Superior temporal gyrus (tissue), 1 donor: Measurements from ENCODE around the gene APCDD1.
"Not testable (repeated sequence)": the region's sequence is repeated elsewhere in the genome, so short reads cannot be mapped to it uniquely, and the experiment has no call there.

Experiments
- DNase-seq: peaks from one replicate; pipeline ENCODE4 v3.0.0-alpha.2; 2016; ENCODE audit errors: extremely low spot score

APCDD1 gene

DNA sequence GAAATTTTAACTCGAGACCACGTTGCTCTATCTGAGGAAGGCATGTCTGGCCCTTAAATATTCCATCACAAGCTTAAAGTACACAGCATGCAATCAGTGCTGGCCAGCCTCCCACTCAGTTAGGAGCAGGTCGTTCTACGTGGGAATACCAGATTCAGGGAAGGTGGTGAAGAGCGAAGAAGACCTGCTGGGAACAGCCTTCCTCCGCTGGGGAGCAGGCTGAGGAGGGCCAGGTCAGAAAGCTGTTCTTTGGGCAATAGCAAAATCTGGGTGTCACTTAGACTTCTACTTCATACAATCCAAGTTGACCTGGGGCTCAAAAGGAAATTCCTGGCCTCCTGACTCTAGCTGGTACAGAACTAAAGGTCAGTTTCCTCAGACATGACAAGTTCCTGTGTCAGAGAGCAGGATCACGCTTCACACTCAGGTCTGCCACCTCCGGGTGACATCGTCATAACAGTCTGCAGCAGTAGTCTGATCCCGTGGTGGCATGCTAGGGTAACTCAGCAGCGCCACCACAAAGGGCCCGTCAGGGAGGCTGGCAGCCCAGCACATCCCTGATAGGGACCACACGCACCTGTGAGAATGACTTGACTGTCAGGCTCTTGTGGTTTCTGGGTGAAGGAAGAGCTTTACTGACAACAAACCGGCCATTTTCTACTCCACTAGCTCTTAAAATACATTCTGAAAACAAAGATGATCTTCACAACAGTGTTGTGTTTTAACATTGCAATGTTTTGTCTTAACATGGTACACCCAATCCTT is 36.1 kb downstream of the APCDD1 start:
- peak; percentile 67 for DNase-seq

DNA sequence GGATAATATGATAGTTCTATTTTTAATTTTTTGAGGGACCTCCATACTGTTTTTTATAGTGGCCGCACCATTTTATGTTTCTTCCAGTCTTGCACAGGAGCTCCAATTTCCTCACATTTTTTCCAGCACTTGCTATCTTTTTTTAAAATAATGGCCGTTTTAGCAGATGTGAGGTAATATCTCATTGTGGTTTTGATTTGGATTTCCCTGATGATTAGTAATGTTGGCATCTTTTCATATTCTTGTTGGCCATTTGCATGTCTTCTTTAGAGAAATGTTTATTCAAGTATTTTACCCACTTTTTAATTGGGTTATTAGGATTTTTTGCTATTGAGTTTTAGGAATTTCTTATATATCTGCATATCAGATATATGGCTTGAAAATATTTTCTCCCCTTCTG is 41.5 kb downstream of the APCDD1 start:
- DNase-seq, result no peak

DNA sequence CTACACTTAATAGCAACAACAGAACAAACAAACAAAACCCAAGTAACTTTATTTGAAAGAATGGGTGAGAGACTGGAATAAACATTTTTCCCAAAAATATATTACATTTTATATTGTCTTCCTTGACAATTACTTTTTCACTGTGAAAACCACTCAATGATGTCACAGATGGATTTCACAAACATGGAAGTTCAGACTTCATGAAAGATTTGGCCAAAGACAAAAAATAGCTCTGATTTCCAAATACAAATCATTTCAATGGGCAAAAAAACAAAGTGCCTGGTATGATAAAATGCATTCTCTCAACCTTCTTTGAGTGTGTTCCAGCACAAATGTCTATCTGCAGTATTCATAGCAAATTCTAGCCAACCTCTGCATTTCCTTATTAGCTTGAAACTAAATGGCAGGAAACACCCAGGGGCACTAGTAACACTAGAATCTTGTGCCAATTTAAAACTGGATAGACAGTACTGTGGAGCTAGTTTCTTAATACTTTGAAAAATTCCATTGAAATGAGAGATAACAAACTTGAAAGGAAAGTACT is 42.8 kb downstream of the APCDD1 start:
- DNase-seq, result no peak

DNA sequence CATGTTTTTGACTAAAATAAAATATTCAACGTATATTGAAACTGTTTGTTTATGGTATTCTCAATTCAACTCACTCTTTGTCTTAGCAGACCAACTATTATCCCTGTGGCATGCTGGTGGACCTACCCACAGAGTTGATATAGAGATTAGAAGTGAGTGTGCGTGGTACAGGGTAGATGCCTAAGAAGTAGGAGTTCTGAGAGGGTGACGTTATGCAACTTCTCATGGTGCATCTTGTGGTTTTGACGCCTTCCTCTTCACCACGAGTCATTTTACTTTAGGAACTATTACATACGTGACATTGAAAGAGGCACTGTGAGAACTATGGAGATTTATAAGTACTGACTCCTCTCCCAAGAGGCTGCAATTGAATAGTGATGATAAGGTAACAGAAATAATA is 44.8 kb downstream of the APCDD1 start:
- DNase-seq, result no peak

DNA sequence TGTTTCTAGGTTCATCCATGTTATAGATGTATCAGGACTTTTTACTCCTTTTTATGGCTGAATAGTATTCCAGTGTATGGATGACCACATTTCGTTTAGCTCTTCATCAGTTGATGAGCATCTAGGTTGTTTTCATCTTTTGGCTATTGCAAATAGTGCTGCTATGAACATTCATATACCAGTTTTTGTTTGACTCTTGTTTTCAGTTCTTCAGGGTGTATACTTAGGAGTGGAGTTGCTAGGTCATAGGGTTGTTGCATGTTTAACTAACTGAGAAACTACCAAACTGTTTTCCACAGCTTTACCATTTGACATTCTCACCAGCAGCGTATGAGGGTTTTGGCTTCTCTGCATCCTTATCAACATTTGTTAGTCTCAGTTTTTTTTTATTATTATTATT is 45.6 kb downstream of the APCDD1 start:
- no peak for DNase-seq

DNA sequence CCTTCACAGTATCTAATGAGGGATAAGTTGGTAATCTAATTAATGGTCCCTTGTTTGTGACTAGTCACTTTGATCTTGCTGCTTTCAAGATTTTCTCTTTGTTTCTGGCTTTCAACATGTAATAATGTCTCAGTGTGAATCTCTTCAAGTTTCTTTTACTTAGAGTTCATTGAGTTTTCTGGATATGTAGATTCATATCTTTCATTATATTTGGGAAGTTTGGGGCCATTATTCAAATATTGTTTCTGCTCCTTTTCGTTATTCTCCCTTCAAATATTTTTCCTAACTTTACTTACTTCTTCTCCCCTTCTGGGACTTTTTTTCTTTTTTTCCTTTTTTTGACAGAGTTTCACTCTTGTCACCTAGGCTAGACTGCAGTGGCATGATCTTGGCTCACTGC is 50.3 kb downstream of the APCDD1 start:
- DNase-seq, result no peak

DNA sequence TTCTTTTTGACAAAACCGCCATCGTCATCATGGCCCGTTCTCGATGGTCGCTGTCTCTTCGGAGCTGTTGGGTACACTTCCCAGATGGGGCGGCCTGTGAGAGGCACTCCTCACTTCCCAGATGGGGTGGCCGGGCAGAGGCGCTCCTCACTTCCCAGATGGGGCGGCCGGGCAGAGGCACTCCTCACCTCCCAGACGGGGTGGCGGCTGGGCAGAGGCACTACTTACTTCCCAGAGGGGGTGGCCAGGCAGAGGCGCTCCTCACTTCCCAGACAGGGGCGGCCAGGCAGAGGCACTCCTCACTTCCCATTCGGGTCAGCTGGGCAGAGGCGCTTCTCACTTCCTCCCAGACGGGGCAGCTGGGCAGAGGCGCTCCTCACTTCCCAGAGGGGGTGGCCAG is 51.5 kb downstream of the APCDD1 start:
- not testable (repeated sequence) for DNase-seq

DNA sequence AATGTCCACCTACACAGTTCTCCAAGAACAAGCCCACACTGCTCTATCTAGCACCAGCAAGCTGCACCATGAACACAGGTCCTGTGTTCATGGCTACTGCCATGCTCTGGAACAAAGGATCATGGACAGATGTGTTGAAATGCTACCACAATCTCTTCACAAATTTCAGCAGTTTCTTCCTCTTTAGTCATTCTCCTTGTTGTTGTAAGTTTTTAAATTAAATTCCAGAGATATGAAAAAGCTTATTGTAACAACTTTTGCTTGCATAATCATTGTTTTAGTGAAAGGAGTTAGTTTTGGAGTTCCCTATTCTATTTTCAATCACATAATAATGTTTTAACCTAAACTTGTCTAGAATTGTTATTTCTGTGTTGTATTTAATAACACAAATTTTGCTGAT is 54.2 kb downstream of the APCDD1 start:
- DNase-seq, result no peak

DNA sequence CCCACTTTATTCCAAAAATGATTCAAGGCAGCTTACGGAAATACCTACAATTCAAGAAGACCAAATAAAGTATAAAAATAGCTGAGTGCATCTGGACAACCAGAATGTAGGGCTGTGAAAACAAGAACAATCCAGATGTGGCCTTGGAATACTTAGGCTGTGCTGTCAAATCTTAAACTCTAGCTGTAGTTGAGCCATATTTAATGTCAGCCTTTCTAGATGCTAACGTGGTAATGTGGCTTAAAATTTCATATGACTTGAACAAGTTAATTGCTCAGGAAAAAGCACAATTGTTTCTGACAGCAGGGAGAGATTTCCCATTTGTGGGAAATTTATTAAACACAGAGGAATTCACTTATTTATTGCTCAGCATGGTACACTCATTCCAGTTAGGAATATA is 56.8 kb downstream of the APCDD1 start:
- DNase-seq, result no peak

DNA sequence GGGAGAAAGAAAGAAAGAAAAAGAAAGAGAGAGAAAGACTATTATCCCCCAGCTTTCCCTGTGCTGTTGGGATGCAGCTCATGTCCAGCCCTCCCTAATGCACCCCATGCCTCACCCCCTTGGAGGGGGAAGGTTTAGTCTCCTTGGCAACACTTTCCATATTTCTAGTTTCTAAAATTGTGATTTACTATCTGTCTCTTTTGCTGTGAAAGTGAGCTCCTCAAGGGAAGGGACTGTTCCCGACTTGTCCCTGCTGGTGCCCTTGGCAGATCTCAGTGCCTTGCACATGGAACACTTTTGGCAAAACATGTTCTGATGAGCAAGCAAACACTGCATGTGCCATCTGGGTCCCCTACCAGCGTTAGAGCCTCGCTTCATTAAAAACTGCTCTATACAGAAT is 59.6 kb downstream of the APCDD1 start:
- peak; percentile 63 for DNase-seq

DNA sequence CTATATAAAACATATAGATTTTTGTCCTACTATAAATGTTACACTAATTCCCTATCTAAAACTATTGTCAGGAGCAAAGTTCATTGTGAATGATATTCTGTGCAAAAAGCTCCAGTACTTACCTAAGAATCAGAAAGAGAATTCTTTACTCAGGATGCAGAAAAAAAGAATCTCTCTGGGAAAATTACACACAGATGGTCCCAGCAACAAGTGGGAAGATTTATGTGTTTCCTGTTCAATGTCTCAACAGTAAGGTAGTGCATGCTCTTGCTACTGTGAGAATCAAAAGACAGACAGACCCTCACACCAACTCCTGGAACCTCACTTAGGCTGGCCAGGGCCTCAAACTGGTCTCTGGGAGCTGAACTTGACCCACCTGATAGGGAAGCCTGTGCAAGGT is 60.2 kb downstream of the APCDD1 start:
- no peak for DNase-seq

DNA sequence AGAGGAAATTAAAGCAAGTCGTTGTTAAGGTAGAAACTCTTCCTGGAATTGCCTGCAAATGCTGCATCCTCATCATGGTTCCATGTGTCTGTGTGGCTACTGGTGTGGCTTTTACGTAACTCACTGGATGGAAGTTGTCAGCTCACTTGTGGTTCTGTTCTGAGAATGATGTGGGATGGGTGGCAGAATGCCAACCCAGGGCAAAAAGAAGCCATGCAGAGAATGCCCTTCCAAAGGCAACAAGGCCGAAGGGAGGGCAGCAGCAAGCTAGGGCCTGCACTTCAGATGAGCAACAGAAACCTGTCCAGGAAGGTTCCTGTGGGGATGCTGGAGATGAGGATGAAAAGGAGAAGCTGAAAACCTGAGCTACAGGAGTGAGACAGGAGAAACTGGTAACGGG is 61.0 kb downstream of the APCDD1 start:
- no peak for DNase-seq

DNA sequence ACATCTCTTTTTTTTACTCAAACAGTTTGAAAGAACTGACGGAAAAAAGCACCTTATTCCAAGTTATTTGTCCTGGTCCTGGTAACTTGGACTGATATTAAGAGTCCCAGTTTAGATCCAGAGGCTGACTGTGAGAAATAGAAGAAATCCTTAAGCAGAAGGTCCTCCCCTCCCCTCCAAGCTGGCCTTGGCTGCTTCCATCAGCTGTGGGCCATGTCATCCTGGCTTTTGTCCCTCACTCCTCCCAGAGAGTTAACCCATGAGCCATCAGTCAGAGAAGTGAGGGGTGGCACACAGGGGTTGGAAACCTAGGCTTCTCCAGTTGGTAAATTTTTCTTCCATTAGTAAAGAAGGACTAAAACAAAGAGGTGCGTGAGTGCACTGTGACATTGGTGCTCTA is 61.6 kb downstream of the APCDD1 start:
- DNase-seq, result no peak

DNA sequence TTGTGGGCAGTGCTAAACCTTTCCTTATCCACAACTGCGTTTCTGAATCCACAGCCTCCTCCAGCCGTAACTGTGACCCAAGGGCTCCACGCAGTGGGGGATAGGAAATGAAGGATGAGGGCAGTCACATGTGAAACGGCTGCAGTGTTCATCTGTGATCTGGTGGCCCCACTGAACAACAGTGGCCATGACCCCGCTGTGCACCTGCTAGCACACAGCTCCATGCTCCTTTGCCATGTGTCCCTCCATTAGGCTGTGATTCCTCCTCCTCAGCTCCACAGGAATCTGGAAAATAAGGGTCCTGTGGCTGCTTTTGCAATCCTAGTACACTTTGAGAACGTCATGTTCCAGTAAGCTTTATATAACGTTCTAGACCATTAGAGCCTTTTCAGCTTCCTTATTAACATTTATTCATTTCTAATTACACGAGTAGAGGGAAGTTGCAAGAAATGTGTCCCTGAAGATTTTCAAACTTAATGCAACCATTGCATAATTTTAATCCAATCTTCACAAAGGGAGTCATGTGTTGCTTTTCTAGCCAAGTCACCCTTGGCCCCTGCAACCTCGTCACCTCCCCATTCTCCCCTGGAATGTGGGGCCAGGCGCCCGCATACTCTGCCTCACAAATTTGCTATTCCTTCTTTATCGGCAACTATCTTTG is 64.3 kb downstream of the APCDD1 start:
- DNase-seq, result peak; percentile 93

DNA sequence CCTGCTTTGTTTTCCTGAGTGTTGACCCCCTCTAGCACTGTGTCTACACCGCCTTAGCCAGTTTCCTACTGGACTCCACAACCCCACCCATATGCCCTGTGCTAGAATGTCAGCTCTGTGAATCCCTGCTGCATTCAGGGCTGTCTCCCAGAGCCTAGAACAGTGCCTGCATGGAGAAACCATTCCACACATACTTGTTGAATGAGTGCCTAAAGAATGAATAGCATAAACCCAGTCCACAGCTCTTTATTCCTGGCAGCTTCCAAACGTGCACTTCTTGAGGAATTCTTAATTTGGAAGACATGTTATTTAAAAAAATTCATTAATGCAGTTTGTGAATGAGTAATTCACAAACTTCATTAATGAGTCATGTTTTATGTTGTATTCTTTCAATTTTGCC is 64.9 kb downstream of the APCDD1 start:
- no peak for DNase-seq

DNA sequence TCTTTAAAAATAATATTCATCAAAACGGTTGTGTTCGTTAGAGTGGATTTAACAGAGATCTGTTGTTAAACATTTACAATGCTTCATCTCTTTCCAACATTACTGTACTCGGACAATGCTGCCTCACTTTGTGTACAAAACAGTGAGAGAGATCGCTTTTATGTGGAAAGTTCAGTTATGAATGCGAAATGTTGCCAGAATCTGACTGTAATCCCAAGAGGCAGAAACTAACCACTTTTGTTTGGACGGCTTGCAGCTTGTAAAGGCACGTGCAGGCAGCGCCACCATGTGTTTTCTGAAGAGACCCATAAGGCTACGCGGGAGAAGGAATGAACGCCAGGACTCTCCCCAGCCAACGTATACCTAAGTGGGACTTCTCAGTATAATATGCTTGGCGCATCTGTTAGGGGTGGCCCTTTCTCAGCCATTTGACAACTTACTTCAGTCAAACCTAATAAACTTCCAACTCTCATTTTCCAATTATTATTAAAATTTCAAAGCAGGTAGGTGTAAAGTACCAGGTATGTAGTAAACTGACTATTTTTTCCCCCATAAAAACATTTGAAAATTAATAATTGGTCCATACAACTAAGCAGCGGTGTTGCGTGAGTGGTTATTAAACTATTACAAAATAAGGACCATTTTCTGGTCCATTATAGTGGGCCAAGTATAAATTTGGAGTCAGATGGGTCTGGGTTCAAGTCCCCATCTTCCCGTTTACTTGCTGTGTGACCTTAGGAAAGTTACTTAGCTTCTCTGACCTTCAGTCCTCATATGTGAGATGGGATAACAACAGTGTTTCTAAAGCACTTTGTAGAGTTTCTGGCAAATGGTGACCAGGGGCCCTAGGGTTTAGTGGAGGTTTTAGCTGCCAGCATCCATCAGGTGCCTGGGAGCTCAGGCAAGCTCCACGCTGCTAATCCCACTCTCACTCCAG is 65.8 kb downstream of the APCDD1 start:
- DNase-seq, result peak; percentile 94

DNA sequence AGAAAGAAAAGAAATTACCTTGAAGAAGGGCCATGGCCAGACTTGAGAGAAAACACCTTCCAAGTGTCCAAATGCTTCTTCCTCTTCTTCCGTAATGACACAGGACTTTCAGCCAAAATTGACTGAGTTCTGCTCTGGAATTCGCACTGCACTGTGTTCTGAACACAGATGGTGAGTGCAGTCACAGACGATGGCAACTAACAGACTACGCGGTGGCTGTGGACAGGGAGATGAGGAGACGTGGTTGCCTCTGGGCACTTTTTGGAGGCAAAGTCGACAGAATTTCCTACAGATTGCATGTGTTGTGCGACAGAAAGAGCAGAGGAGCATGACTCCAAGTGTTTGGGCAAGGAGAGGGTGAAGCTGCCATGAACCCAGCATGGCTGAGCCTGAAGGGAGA is 67.1 kb downstream of the APCDD1 start:
- no peak for DNase-seq

DNA sequence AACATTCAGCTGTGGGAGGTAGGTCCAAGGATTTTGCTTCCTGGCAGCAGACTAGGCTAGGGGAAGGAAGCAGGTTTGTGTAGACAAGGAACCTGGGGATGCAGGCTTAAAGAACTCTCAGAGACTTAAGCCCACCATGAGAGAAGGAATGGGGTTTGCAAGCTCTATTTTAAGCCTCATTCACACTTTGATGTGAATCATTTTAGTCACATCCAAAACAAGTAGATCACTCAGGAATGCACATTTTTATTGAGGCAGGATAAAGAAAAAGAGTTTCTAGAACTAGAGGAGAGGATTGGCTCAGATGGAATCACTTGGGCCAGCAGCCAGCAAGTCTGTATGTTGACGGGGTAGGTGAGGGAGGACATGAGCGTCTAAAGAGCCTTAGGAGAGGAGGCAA is 68.1 kb downstream of the APCDD1 start:
- DNase-seq, result no peak

DNA sequence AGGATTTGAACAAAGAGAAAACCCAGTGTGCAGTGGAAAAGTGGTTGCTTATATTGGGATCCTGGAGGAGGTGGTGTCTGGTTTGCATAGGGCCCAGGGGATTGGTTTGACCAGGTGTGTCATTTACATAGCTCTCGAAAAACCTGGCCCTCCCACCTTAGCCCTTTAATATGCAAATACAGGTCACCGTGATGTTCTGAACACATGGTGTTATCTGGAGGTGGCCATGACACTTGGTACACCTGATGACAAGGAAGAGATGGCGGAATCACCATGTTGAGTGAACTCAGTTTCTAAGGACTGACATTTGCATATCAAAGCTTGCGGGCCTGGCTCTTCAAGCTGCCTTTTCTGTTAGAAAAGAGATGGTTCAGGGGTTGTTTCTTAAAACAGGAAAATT is 69.1 kb downstream of the APCDD1 start:
- DNase-seq, result no peak

DNA sequence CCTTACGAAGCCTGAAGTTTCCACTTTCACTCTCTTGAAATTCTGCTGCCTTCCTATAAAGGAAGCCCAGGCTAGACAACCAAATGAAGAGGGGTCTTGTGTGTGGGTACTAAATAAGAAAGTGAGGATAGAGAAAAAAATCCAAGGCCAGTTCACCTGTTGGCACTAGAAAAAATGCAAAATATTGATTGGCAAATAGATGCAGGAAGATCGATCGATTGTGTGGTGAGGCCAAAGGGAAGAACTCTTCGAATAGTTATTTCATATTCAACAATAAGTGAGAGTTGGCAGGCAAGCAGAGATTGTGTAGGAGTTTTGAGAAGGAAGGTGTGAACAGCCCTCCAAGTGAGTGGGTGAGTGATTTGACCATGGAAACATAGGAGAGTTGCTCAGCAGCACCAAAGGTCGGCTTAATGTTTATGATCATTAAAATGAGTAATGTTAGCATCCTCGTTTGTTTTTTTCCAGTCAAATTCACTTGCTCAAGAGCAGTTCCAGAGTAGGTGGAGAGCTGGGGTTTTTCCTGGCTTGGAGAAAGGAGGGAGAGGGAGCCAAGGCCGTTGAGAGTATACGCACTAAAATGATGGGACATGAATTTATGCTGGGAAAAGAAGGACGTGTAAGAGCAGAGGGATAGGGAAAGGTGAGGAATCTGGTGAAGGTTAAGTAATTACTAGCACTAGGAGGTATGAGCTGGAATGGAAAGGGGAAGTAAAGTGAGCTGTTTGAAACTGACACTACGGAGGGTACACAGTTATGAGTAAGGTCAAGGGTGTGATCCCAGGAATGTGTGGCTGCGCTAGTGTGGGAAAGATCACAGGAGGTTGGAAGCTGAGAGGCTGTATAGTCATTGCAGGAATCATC is 70.3 kb downstream of the APCDD1 start:
- peak; percentile 34 for DNase-seq

DNA sequence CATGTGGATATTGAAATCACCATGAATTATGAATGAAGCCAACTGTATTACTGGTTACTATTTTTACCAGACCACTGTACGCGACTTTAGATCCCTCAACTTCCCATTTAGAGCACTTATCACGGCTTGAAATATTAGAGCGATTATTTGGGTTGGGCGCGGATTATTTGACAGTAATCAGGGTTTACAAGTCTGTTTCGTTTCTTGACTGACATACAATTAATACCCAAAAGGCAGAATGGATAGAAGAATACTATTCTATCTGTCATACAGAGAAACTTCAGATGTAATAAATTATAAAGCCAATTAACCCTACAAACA is 70.9 kb downstream of the APCDD1 start:
- no peak for DNase-seq
